Keratinocyte (primary cell): ENCODE data around the gene TNFSF8.

Experiments
- EZH2 ChIP-seq: IDR thresholded peaks from one replicate; pipeline ENCODE4 v1.6.1; 2012; ENCODE audit warnings: inconsistent platforms, mild to moderate bottlenecking, low read length, moderate library complexity
- TF ChIP-seq, protein P1 (sequence below), 3 experiments: IDR thresholded peaks in 1 of 3; conservative IDR thresholded peaks in 1 of 3; optimal IDR thresholded peaks in 1 of 3; 2 replicates in 2 of 3; 3 replicates in 1 of 3; pipeline versions ENCODE3 to v1.5.1; 2011; ENCODE audit warnings: low read length in 3 of 3, mild to moderate bottlenecking in 3 of 3, moderate library complexity in 2 of 3, control low read depth in 1 of 3, inconsistent platforms in 1 of 3; ENCODE audit not compliant: insufficient read depth in 2 of 3; ENCODE audit errors: extremely low read depth in 1 of 3

DNA sequence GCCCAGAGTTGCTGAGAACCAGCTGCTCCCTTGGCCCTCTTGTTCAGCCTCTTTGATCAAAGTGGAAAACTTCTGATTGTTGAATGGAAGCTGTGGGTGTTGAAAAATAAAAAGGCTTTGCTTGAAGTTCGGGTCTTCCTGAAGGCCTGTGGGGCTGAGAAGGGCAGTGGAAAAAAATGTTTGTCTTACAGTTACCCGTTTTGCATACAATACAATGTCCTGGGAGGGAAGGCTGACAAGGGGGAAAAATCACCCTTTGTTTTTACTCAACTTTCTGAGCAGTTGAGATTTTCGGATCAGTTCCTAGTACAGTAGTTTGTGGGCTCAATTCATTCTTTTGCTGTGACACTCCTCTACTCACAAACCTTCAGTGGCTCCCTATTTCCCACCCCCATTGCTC lies 2.1 kb upstream of the TNFSF8 start:
- no peak for TF ChIP-seq EZH2
- TF ChIP-seq, protein P1, sequence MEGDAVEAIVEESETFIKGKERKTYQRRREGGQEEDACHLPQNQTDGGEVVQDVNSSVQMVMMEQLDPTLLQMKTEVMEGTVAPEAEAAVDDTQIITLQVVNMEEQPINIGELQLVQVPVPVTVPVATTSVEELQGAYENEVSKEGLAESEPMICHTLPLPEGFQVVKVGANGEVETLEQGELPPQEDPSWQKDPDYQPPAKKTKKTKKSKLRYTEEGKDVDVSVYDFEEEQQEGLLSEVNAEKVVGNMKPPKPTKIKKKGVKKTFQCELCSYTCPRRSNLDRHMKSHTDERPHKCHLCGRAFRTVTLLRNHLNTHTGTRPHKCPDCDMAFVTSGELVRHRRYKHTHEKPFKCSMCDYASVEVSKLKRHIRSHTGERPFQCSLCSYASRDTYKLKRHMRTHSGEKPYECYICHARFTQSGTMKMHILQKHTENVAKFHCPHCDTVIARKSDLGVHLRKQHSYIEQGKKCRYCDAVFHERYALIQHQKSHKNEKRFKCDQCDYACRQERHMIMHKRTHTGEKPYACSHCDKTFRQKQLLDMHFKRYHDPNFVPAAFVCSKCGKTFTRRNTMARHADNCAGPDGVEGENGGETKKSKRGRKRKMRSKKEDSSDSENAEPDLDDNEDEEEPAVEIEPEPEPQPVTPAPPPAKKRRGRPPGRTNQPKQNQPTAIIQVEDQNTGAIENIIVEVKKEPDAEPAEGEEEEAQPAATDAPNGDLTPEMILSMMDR (optimal IDR thresholded peaks at IDR 0.05 in 1 of 3, IDR thresholded peaks at IDR 0.05 in 1 of 3, conservative IDR thresholded peaks at IDR 0.05 in 1 of 3; ENCODE audit: extremely low read depth in 1 of 3, insufficient read depth in 2 of 3, low read length in 3 of 3), result no peak
